GM12875 (cell line): ENCODE results near the gene PACSIN1.

Experiments
- H3K4me3 ChIP-seq: one replicate; pipeline ENCODE4 v1.5.1; 2011; ENCODE audit warnings: low read depth, low read length, control low read depth
- CTCF ChIP-seq: IDR thresholded peaks from 2 replicates; pipeline ENCODE4 v1.5.1; 2011; ENCODE audit warnings: low read depth, mild to moderate bottlenecking, control low read depth, inconsistent platforms, low read length, moderate library complexity, borderline replicate concordance; ENCODE audit not compliant: insufficient read depth

Gene PACSIN1

GRCh38 chr6:34553750-34554149 is 87.9 kb downstream of the PACSIN1 start:
- no peak overlapping the region for H3K4me3 ChIP-seq
- no peak for TF ChIP-seq CTCF

GRCh38 chr6:34554291-34555006 is 88.6 kb downstream of the PACSIN1 start:
- no peak overlapping the region for H3K4me3 ChIP-seq
- TF ChIP-seq CTCF, result no peak

- no peak overlapping the region for H3K4me3 ChIP-seq
- TF ChIP-seq CTCF, result no peak
Observed at GRCh38 chr6:34555007-34555322, 89.1 kb downstream of the PACSIN1 start.

- TF ChIP-seq CTCF, result no peak
- no peak overlapping the region for H3K4me3 ChIP-seq
Observed at GRCh38 chr6:34555328-34555727, 89.5 kb downstream of the PACSIN1 start.

GRCh38 chr6:34556031-34556471 is 90.2 kb downstream of the PACSIN1 start, which contains the start of gene SPDEF:
Gene SPDEF (minus strand): TSS chr6:34556329. CDS start chr6:34544455, 11,874 bp downstream.
- no peak for TF ChIP-seq CTCF
- H3K4me3 ChIP-seq, result no peak within 1 kb of the TSS

GRCh38 chr6:34556493-34556892 is 90.6 kb downstream of the PACSIN1 start:
- TF ChIP-seq CTCF, result no peak
- H3K4me3 ChIP-seq, result no peak overlapping the region

GRCh38 chr6:34557228-34557627 is 91.4 kb downstream of the PACSIN1 start:
- no peak for TF ChIP-seq CTCF

More at GRCh38 chr6:34557228-34557627, 91.4 kb downstream of the PACSIN1 start:
- H3K4me3 ChIP-seq, result no peak overlapping the region
